ENCODE data around the gene DET1.
"Not testable (repeated sequence)": the region's sequence is repeated elsewhere in the genome, so short reads cannot be mapped to it uniquely, and the experiment has no call there.

The DET1 gene

DNA sequence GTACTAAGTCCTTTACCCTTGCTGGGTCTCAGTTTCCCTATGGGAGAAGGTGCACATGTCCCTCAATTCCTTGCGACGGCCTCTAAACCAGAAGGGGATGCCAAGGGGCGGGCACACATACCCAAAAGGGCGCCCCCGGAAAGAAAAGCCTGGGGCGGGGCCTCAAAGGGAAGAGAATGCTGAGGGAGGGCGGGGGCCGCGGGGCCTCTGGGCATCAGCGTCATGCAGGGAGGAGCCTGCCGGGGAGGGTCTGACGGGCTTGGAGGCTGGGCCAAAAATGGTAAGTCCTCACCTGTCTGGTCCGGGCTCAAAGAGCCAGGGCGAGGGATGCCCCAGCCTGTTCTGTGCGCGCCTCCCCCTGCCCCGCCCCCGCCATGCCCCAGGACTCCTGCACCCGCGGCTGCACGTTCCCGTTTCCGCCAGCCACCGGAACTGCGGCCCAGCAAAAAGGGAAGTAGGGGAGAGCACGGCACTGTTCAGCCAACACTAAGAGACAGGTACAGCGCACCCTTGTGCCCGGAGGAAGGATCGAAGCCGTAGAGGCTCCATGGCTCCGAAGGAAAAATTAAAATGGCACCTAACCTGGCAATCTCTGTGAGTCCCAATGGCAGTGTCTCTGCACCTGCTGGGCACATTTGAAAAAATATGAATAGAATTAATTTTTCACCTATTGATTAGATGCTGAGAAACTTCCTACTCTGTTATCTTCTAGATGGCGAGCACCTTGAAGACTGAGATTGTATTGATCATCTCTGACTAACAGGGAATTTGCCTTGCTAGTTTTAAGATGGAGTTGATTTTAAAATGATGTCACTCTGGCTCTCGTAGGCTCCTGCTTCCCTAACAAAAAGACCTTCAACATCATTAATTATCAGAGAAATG, at the start of gene DET1:
DET1 (minus strand) TSS at position 434 of the 882 bp plus-strand sequence. CDS start 14,976 bp downstream, outside the sequence.
- DNase-seq = peak; percentile 97

- DNase-seq = no peak
These were observed 44.9 kb upstream of the DET1 start for GRCh38 chr15:88591384-88591783.

GRCh38 chr15:88590759-88591158, 44.3 kb upstream of the DET1 start:
- DNase-seq = no peak

- DNase-seq = no peak
These were observed 40.1 kb upstream of the DET1 start for GRCh38 chr15:88586401-88587162.

DNA sequence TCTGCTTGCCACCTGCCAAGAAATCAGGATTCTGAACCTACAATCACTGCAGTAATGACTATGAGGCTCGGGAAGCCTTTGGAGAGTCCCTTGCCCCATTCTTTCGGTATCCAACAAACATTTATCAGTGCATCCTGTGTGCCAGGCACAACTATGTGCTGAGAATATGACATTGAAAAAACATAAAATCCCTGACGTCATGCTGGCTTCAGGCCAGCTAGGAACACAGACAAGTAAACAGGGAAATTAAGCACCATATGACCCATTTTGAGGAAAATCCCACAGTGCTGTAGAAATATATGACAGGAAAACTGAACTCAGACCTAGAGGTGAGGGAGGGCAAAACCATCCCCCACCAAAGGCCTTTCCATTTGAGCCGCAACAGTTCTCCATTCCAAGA, 34.1 kb upstream of the DET1 start:
- DNase-seq = no peak

- no peak for DNase-seq
These were observed 32.8 kb upstream of the DET1 start for GRCh38 chr15:88579322-88579721.

DNA sequence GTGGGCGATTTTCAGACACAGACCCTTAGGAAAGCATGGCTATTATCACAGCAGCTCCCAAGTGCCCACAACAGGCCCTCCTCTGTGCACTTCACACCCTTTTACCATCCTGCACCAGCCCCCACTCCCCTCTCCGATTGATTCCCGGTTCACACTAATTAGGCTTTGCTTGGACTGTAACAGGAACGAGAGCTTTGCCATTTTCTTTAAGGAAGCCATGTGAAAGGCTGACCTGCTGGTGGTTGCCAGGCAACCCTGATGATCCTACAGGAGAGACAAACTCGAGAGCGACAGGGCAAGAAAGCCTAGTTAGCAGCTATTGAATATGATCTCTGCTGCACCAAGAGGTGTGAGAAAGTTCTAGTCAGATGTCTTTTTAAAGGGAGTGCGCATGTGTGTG, 28.2 kb upstream of the DET1 start:
- DNase-seq = no peak

DNA sequence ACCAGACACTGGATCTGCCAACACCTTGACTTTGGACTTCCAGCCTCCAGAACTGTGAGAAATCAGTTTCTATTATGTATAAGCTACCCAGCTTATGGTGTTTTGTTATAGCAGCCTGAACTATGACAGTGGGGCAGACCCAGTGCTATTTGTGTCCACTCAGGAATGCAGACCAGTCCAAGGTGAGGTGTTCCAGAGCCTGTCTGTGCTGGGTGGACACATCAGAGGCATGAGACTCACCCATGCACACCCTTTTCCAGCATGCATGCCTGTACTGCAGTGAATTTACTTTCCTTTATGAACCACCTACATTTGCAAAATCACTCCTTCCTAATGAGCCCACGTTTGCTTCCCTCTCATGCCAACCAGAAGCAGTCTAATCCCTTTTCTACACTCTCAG, 27.6 kb upstream of the DET1 start:
- no peak for DNase-seq

DNA sequence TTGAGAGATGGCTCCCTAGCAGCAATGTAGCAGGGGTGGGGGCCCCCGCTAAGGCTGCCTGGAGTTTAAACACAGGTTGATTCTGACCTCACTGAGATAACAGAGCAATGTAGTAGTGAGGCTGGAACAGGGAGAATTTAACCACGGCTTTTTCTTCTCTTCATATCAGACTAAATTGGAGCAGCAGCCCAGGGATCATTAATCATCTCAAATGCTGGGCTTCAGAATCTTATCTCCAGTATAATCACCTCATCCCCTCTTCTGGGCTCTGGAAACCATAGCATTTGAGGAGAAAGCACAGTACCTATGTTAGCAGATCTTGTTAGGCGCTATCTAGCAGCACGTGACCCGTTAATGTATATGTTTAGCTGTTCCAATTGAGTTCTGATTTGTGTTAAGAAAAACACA, 25.4 kb upstream of the DET1 start:
- no peak for DNase-seq

- DNase-seq = no peak
These were observed 24.8 kb upstream of the DET1 start for GRCh38 chr15:88571153-88571851.

- DNase-seq = no peak
These were observed 22.1 kb upstream of the DET1 start for GRCh38 chr15:88568589-88568988.

GRCh38 chr15:88564741-88565140, 18.3 kb upstream of the DET1 start:
- no peak for DNase-seq

DNA sequence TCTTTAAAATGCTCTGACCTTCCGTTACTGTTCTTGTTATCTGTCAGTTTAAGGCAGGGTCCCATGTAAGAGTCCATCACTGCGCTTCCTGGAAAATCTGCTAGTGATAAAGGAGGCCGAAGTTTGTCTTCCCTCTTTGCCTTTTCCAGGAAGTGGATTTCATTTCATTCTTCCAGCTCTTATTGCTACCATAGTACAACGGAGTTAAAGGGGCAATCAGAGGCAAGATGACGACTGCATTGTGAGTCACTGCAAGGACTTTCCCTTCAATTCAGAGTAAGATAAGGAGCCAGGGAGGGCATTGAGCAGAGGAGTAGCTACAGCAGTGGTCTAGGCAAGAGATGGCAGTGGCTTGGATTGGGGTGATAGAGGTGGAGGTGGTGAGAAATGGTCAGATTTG, 17.2 kb upstream of the DET1 start:
- no peak for DNase-seq

GRCh38 chr15:88559565-88559964, 13.1 kb upstream of the DET1 start:
- not testable (repeated sequence) for DNase-seq

GRCh38 chr15:88558026-88558425, 11.5 kb upstream of the DET1 start:
- not testable (repeated sequence) for DNase-seq

GRCh38 chr15:88548009-88548408, 1.5 kb upstream of the DET1 start:
- not testable (repeated sequence) for DNase-seq

- not testable (repeated sequence) for DNase-seq
These were observed 768 bp downstream of the DET1 start for GRCh38 chr15:88545578-88546247.

DNA sequence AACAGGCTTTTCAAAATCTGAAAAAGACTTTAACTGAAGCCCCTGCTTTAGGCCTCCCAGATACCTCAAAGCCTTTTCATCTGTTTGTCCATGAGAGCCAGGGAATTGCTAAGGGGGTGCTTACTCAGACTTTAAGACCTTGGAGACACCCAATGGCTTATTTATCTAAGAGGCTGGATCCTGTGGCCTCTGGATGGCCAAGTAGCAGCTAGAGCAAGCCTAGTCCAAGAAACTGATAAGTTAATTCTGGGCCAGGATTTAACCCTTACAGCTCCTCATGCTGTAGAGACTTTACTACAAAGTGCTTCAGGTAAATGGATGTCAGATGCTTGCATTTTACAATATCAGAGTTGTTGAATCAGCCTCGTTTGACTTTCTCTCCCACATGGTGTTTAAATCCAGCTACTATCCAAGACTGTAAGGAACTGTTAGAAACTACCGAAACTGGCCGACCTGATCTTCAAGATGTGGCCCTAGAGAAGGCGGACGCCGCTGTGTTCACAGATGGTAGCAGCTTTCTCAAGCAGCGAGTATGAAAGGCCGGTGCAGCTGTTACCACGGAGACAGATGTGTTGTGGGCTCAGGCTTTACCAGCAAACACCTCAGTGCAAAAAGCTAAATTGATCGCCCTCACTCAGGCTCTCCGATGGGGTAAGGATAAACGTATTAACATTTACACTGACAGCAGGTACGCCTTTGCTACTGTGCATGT, 3.3 kb downstream of the DET1 start:
- no peak for DNase-seq

DNA sequence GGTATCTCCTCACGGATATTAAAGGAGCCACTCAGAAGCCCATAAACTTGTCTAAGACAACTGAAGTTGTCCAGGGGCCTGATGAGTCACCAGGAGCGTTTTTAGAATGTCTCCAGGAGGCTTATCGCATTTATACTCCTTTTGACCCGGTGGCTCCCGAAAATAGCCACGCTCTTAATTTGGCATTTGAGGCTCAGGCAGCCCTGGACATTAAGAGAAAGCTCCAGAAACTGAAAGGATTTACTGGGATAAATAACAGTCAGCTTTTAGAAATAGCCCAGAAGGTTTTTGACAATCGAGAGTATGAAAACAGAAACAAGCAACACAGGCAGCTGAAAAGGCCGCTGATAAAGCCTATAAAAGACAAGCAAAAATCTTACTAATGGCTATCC, 4.1 kb downstream of the DET1 start:
- no peak for DNase-seq

DNA sequence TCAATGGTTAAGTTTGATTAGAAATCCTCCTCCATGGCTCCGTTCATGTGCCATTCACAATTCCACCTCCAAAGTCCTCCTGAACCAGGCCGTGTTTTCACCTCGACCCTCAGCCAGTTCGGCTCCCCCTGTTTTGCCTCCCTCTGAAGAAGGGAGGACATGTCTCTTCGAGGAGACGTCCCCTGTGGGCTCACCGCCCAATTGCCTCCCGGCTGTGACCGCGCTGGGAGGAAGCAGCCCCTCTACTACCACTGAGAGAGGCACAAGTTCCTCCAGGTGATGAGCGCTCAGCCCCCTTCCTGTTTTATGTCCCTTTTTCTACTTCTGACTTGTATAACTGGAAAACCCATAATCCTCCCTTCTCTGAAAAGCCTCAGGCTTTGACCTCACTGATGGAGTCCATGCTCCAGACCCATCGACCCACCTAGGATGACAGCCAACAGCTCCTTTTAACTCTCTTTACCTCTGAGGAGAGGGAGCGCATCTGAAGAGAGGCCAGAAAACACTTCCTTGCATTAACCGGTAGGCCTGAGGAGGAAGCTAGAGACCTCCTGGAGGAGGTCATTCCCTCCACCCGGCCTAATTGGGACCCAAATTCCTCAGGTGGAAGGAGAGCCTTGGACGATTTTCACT, 4.7 kb downstream of the DET1 start:
- DNase-seq = no peak

GRCh38 chr15:88541111-88541510, 5.4 kb downstream of the DET1 start:
- DNase-seq = not testable (repeated sequence)

DNA sequence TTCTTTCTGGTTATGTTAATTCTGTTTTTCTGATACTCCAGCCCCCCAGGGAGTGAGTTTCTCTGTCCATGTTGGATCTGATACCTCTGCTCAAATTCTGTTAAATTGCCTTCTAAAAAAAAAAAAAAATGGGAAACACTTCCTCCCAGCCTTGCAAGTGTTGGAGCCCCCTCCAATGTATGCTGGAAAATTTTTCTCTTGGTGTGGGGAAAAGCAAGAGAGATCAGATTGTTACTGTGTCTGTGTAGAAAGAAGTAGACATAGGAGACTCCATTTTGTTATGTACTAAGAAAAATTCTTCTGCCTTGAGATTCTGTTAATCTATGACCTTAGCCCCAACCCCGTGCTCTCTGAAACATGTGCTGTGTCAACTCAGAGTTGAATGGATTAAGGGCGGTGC, 6.1 kb downstream of the DET1 start:
- not testable (repeated sequence) for DNase-seq

Data from right hindlimb (tissue), 1 donor.